Uterus (tissue), 2 donors: ENCODE results near the gene COL23A1.

Experiments used
- CTCF ChIP-seq, 4 experiments: fragments of 200-600 bp in 2 of 4; fragments of 450-650 bp in 2 of 4; sonication (generic) in 2 of 4; IDR thresholded peaks; one replicate each; pipeline ENCODE4 v1.5.1; 2016 to 2019; ENCODE audit warnings: antibody characterized with exemption in 4 of 4, mild to moderate bottlenecking in 2 of 4, moderate library complexity in 1 of 4
- POLR2A ChIP-seq, 2 donors: fragments of 450-650 bp; IDR thresholded peaks; one replicate each; pipeline ENCODE4 v1.6.1; 2016; ENCODE audit warnings: antibody characterized with exemption in 2 of 2, mild to moderate bottlenecking in 1 of 2, moderate library complexity in 1 of 2

GRCh38 chr5:178189433-178189832 lies 400.8 kb downstream of the COL23A1 start:
- TF ChIP-seq POLR2A (IDR thresholded peaks at IDR 0.05) (no peak), CTCF (IDR thresholded peaks at IDR 0.05) (no peak)
